Measurements from ENCODE around the gene FHOD1. TPM values are rescaled to one million over a fixed set of nuclear protein-coding genes. Genes with fewer than 3 reads are reported as not detected.

FHOD1 gene
- total RNA-seq, 1 experiment from 2014 or later = 96.4 TPM

- POLR2A ChIA-PET (ENCODE audit: low non-redundant PET) = no interaction called here
- CTCF ChIA-PET = interaction anchor here (0.7 to 1.5 kb wide), 6 partner anchors 8 to 231 kb away, joined by 3 to 8 read pairs (median 4); partner anchors contain the start of gene NOL3
- Histone ChIP-seq H3K4me1 (ENCODE audit: insufficient read depth, low read length, poor library complexity, severe bottlenecking) (peaks cover 14% of the 10 kb centered on the region), H3K27ac (ENCODE audit: low read depth, low read length, poor library complexity, severe bottlenecking) (no peak overlapping the region), H3K36me3 (ENCODE audit: insufficient read depth, low read length, poor library complexity, severe bottlenecking) (no peaks in the 10 kb centered on the region), H3K27me3 (replicated peaks; ENCODE audit: insufficient read depth, low read depth, low read length, poor library complexity) (no peaks in the 10 kb centered on the region), H3K4me3 (ENCODE audit: low read depth, low read length, poor library complexity, severe bottlenecking) (peak overlapping the region; percentile 68), H3K9me3 (ENCODE audit: low read depth, low read length, poor library complexity, severe bottlenecking) (no peaks in the 10 kb centered on the region)
- no TSS peak for BruUV-seq (replicated peaks)
- TF ChIP-seq CTCF (conservative IDR thresholded peaks at IDR 0.05; ENCODE audit: low read depth, low read length) (peak; percentile 88), EZH2 (IDR thresholded peaks at IDR 0.05; ENCODE audit: borderline replicate concordance, low read depth, low read length, poor library complexity, severe bottlenecking) (no peak)
- DNase-seq (ENCODE audit: low spot score) = peak; percentile 85
- intact Hi-C loops (cut with micrococcal nuclease; ENCODE audit: unreplicated experiment) = loop anchor here (1.0 kb wide), 1 partner anchor 208 kb away; no protein-coding TSS in a partner anchor
These were observed 62.2 kb downstream of the FHOD1 start for GRCh38 chr16:67184995-67185650.

GRCh38 chr16:67184453-67184994 lies 62.8 kb downstream of the FHOD1 start:
- no peak for TF ChIP-seq EZH2 (IDR thresholded peaks at IDR 0.05; ENCODE audit: borderline replicate concordance, low read depth, low read length, poor library complexity, severe bottlenecking)
- no peak for TF ChIP-seq CTCF (conservative IDR thresholded peaks at IDR 0.05; ENCODE audit: low read depth, low read length)
- Histone ChIP-seq H3K4me3 (ENCODE audit: low read depth, low read length, poor library complexity, severe bottlenecking) (peak overlapping the region; percentile 68), H3K27ac (ENCODE audit: low read depth, low read length, poor library complexity, severe bottlenecking) (peak overlapping the region; percentile 99), H3K27me3 (replicated peaks; ENCODE audit: insufficient read depth, low read depth, low read length, poor library complexity) (no peaks in the 10 kb centered on the region), H3K36me3 (ENCODE audit: insufficient read depth, low read length, poor library complexity, severe bottlenecking) (no peaks in the 10 kb centered on the region), H3K9me3 (ENCODE audit: low read depth, low read length, poor library complexity, severe bottlenecking) (no peaks in the 10 kb centered on the region), H3K4me1 (ENCODE audit: insufficient read depth, low read length, poor library complexity, severe bottlenecking) (peaks cover 14% of the 10 kb centered on the region)
- intact Hi-C loops (cut with micrococcal nuclease; ENCODE audit: unreplicated experiment) = no loop called here
- BruUV-seq (replicated peaks) = no TSS peak
- ChIA-PET CTCF (interaction anchor here (0.7 to 1.5 kb wide), 6 partner anchors 8 to 230 kb away, joined by 3 to 8 read pairs (median 4); partner anchors contain the start of gene NOL3), POLR2A (ENCODE audit: low non-redundant PET) (interaction anchor here (0.7 kb wide), 1 partner anchor 12 kb away, joined by 3 read pairs; no protein-coding TSS in a partner anchor)
- DNase-seq (ENCODE audit: low spot score) = no peak

- H3K27me3 ChIP-seq (replicated peaks; ENCODE audit: insufficient read depth, low read depth, low read length, poor library complexity) = no peaks in the 10 kb centered on the region
- intact Hi-C loops (cut with micrococcal nuclease; ENCODE audit: unreplicated experiment) = loop anchor here (2.0 kb wide), 1 partner anchor 229 kb away; no protein-coding TSS in a partner anchor
- CTCF ChIA-PET = interaction anchor here (1.4 to 1.5 kb wide), 2 partner anchors 8 to 14 kb away, joined by 5 to 8 read pairs; partner anchors contain the start of gene NOL3
- POLR2A ChIA-PET (ENCODE audit: low non-redundant PET) = interaction anchor here (0.7 kb wide), 1 partner anchor 13 kb away, joined by 3 read pairs; no protein-coding TSS in a partner anchor
- H3K4me3 ChIP-seq (ENCODE audit: low read depth, low read length, poor library complexity, severe bottlenecking) = peak within 1 kb of the TSS; percentile 68
- no peaks in the 10 kb centered on the region for H3K9me3 ChIP-seq (ENCODE audit: low read depth, low read length, poor library complexity, severe bottlenecking)
- H3K27ac ChIP-seq (ENCODE audit: low read depth, low read length, poor library complexity, severe bottlenecking) = peak within 1 kb of the TSS; percentile 99
- no TSS peak for BruUV-seq (replicated peaks)
- DNase-seq (ENCODE audit: low spot score) = peak; percentile 99
- TF ChIP-seq EZH2 (IDR thresholded peaks at IDR 0.05; ENCODE audit: borderline replicate concordance, low read depth, low read length, poor library complexity, severe bottlenecking) (no peak), CTCF (conservative IDR thresholded peaks at IDR 0.05; ENCODE audit: low read depth, low read length) (no peak)
- H3K36me3 ChIP-seq (ENCODE audit: insufficient read depth, low read length, poor library complexity, severe bottlenecking) = no peaks in the 10 kb centered on the region
- H3K4me1 ChIP-seq (ENCODE audit: insufficient read depth, low read length, poor library complexity, severe bottlenecking) = peaks cover 14% of the 10 kb centered on the region
These were observed 63.4 kb downstream of the FHOD1 start, which contains the start of gene MATCAP1 for GRCh38 chr16:67183627-67184452. Gene MATCAP1 (minus strand): TSS chr16:67183963. CDS start chr16:67180610, 3,353 bp downstream.
